WTC11 (cell line): ENCODE measurements around the gene SCAF8. TPM values are rescaled to one million over a fixed set of nuclear protein-coding genes. Genes with fewer than 3 reads are reported as not detected.

Experiments
- ATAC-seq: fragments of 200-7000 bp; cut with Tn5 transposase; 2 replicates; pipeline ENCODE4 v1.10.0; 2021; ENCODE audit warnings: mild to moderate bottlenecking, moderate library complexity
- CTCF ChIA-PET: fragments of 300-600 bp; sonication (Branson Sonifier 250); formaldehyde crosslinking; loops from one replicate; lab custom pipeline; 2021; ENCODE audit warnings: antibody characterized with exemption; lab: Charles Lee
- POLR2A ChIA-PET: fragments of 350-600 bp; sonication (Branson Sonifier 250); formaldehyde crosslinking; loops from one replicate; lab custom pipeline; 2021; ENCODE audit warnings: antibody characterized with exemption; lab: Charles Lee
- DNase-seq: peaks from one replicate; pipeline ENCODE4 v3.0.0; 2021; ENCODE audit warnings: low spot score
- H3K27ac Mint-ChIP-seq: 2 replicates; pipeline ENCODE4 v1.8.0; 2021; ENCODE audit warnings: mixed read lengths
- H3K27me3 Mint-ChIP-seq: 2 replicates; pipeline ENCODE4 v1.8.0; 2021; ENCODE audit warnings: low read depth, mild to moderate bottlenecking, moderate library complexity, mixed read lengths
- H3K36me3 Mint-ChIP-seq: 2 replicates; pipeline ENCODE4 v1.8.0; 2021; ENCODE audit warnings: mixed read lengths
- H3K4me1 Mint-ChIP-seq: 2 replicates; pipeline ENCODE4 v1.8.0; 2022; ENCODE audit warnings: mixed read lengths
- H3K4me3 Mint-ChIP-seq: 2 replicates; pipeline ENCODE4 v1.8.0; 2021; ENCODE audit warnings: mild to moderate bottlenecking, moderate library complexity, mixed read lengths
- H3K9me3 Mint-ChIP-seq: 2 replicates; pipeline ENCODE4 v1.8.0; 2021; ENCODE audit warnings: mixed read lengths
- ATF1 ChIP-seq: sonication (generic); formaldehyde crosslinking; IDR thresholded peaks from 2 replicates; pipeline ENCODE4 v1.8.1; 2023; ENCODE audit warnings: mild to moderate bottlenecking, moderate library complexity, missing genetic modification reagents
- CBFB ChIP-seq: sonication (generic); formaldehyde crosslinking; IDR thresholded peaks from 2 replicates; pipeline ENCODE4 v1.8.1; 2022; ENCODE audit warnings: mild to moderate bottlenecking, low read depth, missing genetic modification reagents
- E2F4 ChIP-seq: sonication (generic); formaldehyde crosslinking; IDR thresholded peaks from 2 replicates; pipeline ENCODE4 v1.8.1; 2022; ENCODE audit warnings: low read depth, mild to moderate bottlenecking, moderate library complexity, missing genetic modification reagents, borderline replicate concordance
- ELF4 ChIP-seq: sonication (generic); formaldehyde crosslinking; IDR thresholded peaks from 2 replicates; pipeline ENCODE4 v1.8.1; 2022; ENCODE audit warnings: low read depth, mild to moderate bottlenecking, moderate library complexity, missing genetic modification reagents
- EMX1 ChIP-seq: fragments of 250-450 bp; sonication (Bioruptor Pico); IDR thresholded peaks from 2 replicates; pipeline ENCODE4 v1.8.0; 2021; ENCODE audit warnings: mild to moderate bottlenecking
- ESRRA ChIP-seq: sonication (generic); formaldehyde crosslinking; IDR thresholded peaks from 2 replicates; pipeline ENCODE4 v1.8.1; 2022; ENCODE audit warnings: mild to moderate bottlenecking, missing genetic modification reagents, borderline replicate concordance
- GRHL2 ChIP-seq: fragments of 250-450 bp; sonication (Bioruptor Pico); IDR thresholded peaks from 2 replicates; pipeline ENCODE4 v1.8.0; 2022; ENCODE audit warnings: mild to moderate bottlenecking, moderate library complexity; ENCODE audit not compliant: insufficient replicate concordance, severe bottlenecking
- GTF2I ChIP-seq: fragments of 250-450 bp; sonication (Bioruptor Pico); conservative IDR thresholded peaks from 2 replicates; pipeline ENCODE4 v1.4.0; 2021; ENCODE audit warnings: mild to moderate bottlenecking
- IRF1 ChIP-seq: sonication (generic); formaldehyde crosslinking; IDR thresholded peaks from 2 replicates; pipeline ENCODE4 v1.8.0; 2023; ENCODE audit warnings: missing genetic modification reagents
- JAZF1 ChIP-seq: fragments of 250-450 bp; sonication (Bioruptor Pico); IDR thresholded peaks from 2 replicates; pipeline ENCODE4 v1.9.0; 2021; ENCODE audit warnings: moderate library complexity, mild to moderate bottlenecking, inconsistent platforms
- KAT7 ChIP-seq: sonication (generic); formaldehyde crosslinking; IDR thresholded peaks from 2 replicates; pipeline ENCODE4 v1.8.1; 2023; ENCODE audit warnings: missing genetic modification reagents, mild to moderate bottlenecking, borderline replicate concordance
- MLX ChIP-seq: sonication (generic); formaldehyde crosslinking; IDR thresholded peaks from 2 replicates; pipeline ENCODE4 v1.8.1; 2023; ENCODE audit warnings: mild to moderate bottlenecking, missing genetic modification reagents, moderate library complexity
- NR2C2 ChIP-seq: sonication (generic); formaldehyde crosslinking; IDR thresholded peaks from 2 replicates; pipeline ENCODE4 v1.8.0; 2022; ENCODE audit warnings: mild to moderate bottlenecking, missing genetic modification reagents
- SMAD3 ChIP-seq: sonication (generic); formaldehyde crosslinking; IDR thresholded peaks from 2 replicates; pipeline ENCODE4 v1.8.0; 2022; ENCODE audit warnings: missing genetic modification reagents, mild to moderate bottlenecking, borderline replicate concordance
- SMAD4 ChIP-seq: sonication (generic); formaldehyde crosslinking; IDR thresholded peaks from 2 replicates; pipeline ENCODE4 v1.8.0; 2022; ENCODE audit warnings: mild to moderate bottlenecking, missing genetic modification reagents
- TP53 ChIP-seq: sonication (generic); formaldehyde crosslinking; IDR thresholded peaks from 2 replicates; pipeline ENCODE4 v1.8.1; 2023; ENCODE audit warnings: mild to moderate bottlenecking, missing genetic modification reagents
- ZNF219 ChIP-seq: sonication (generic); formaldehyde crosslinking; IDR thresholded peaks from 2 replicates; pipeline ENCODE4 v1.8.0; 2023; ENCODE audit warnings: missing genetic modification reagents, mild to moderate bottlenecking, borderline replicate concordance
- ZNF512 ChIP-seq: sonication (generic); formaldehyde crosslinking; IDR thresholded peaks from 2 replicates; pipeline ENCODE4 v1.8.1; 2022; ENCODE audit warnings: missing genetic modification reagents, borderline replicate concordance
- total RNA-seq: library from RNA; stranded (reverse); gene quantifications from 3 replicates; pipeline ENCODE4 v1.2.3, GENCODE V29; 2021
- TF ChIP-seq, protein P1 (sequence below): sonication (generic); formaldehyde crosslinking; IDR thresholded peaks from 2 replicates; pipeline ENCODE4 v1.8.0; 2022; ENCODE audit warnings: mild to moderate bottlenecking, missing genetic modification reagents
- TF ChIP-seq, protein P2 (sequence below): fragments of 200-600 bp; IDR thresholded peaks from 2 replicates; pipeline ENCODE4 v1.8.0; 2022; ENCODE audit warnings: antibody characterized with exemption

Gene SCAF8
- total RNA-seq, 1 experiment from 2014 or later = 40.7 TPM

DNA sequence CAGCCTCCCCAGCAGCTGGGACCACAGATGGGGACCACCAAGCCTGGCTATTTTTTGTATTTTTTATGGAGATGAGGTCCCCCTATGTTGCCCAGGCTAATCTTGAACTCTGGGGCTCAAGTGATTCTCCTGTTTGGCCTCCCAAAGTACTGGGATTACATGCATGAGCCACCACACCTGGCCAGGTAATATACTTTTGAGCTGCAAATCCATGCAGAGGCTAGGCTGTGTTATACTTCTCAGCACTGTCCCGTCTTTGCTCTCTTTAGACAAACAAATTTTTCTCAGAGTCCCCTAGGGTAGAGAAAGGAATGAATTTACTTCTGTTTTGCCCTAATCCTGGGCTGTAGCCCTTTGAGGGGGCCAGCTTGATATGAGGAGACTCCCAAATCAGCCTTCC lies 13.4 kb upstream of the SCAF8 start:
- peaks cover 3% of the 10 kb centered on the region for H3K27me3 Mint-ChIP-seq
- DNase-seq = no peak
- TF ChIP-seq ZNF219 (no peak), GTF2I (CRISPR knock-in tag) (no peak), MLX (CRISPR knock-in tag) (no peak), IRF1 (CRISPR knock-in tag) (no peak), SMAD3 (CRISPR knock-in tag) (no peak), KAT7 (CRISPR knock-in tag) (no peak), GRHL2 (CRISPR knock-in tag) (no peak), ESRRA (CRISPR knock-in tag) (no peak), ATF1 (CRISPR knock-in tag) (no peak), E2F4 (CRISPR knock-in tag) (no peak), CBFB (CRISPR knock-in tag) (no peak), EMX1 (CRISPR knock-in tag) (no peak), SMAD4 (no peak), TP53 (CRISPR knock-in tag) (no peak), JAZF1 (CRISPR knock-in tag) (no peak), NR2C2 (no peak), ELF4 (CRISPR knock-in tag) (no peak), ZNF512 (no peak)
- TF ChIP-seq, protein P1, sequence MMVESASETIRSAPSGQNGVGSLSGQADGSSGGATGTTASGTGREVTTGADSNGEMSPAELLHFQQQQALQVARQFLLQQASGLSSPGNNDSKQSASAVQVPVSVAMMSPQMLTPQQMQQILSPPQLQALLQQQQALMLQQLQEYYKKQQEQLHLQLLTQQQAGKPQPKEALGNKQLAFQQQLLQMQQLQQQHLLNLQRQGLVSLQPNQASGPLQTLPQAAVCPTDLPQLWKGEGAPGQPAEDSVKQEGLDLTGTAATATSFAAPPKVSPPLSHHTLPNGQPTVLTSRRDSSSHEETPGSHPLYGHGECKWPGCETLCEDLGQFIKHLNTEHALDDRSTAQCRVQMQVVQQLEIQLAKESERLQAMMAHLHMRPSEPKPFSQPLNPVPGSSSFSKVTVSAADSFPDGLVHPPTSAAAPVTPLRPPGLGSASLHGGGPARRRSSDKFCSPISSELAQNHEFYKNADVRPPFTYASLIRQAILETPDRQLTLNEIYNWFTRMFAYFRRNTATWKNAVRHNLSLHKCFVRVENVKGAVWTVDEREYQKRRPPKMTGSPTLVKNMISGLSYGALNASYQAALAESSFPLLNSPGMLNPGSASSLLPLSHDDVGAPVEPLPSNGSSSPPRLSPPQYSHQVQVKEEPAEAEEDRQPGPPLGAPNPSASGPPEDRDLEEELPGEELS = no peak
- TF ChIP-seq, protein P2, sequence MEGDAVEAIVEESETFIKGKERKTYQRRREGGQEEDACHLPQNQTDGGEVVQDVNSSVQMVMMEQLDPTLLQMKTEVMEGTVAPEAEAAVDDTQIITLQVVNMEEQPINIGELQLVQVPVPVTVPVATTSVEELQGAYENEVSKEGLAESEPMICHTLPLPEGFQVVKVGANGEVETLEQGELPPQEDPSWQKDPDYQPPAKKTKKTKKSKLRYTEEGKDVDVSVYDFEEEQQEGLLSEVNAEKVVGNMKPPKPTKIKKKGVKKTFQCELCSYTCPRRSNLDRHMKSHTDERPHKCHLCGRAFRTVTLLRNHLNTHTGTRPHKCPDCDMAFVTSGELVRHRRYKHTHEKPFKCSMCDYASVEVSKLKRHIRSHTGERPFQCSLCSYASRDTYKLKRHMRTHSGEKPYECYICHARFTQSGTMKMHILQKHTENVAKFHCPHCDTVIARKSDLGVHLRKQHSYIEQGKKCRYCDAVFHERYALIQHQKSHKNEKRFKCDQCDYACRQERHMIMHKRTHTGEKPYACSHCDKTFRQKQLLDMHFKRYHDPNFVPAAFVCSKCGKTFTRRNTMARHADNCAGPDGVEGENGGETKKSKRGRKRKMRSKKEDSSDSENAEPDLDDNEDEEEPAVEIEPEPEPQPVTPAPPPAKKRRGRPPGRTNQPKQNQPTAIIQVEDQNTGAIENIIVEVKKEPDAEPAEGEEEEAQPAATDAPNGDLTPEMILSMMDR = no peak
- peaks cover 18% of the 10 kb centered on the region for H3K36me3 Mint-ChIP-seq
- no peak overlapping the region for H3K4me3 Mint-ChIP-seq
- ChIA-PET POLR2A (no interaction called here), CTCF (no interaction called here)
- peaks cover 35% of the 10 kb centered on the region for H3K9me3 Mint-ChIP-seq
- no peaks in the 10 kb centered on the region for H3K4me1 Mint-ChIP-seq
- no peak overlapping the region for H3K27ac Mint-ChIP-seq
- ATAC-seq = no peak
